Kidney (tissue), 14 donors: ENCODE data around the gene JAZF1. TPM values are rescaled to one million over a fixed set of nuclear protein-coding genes. Genes with fewer than 3 reads are reported as not detected.

Experiments used
- DNase-seq, 5 donors: peaks; one replicate each; pipeline ENCODE4 v3.0.0-alpha.2; 2013 to 2020
- FAIRE-seq: peaks from 2 replicates; lab custom pipeline; 2012; peaks lifted over from hg19 to GRCh38; lab: Jason Lieb, UNC
- H3K27ac ChIP-seq, 2 donors: one replicate each; pipeline ENCODE4 v1.7.0; 2013; ENCODE audit warnings: low read depth in 2 of 2, low read length in 2 of 2, inconsistent platforms in 1 of 2
- H3K27me3 ChIP-seq: one replicate; pipeline ENCODE4 v1.7.1; 2013; ENCODE audit warnings: low read length, inconsistent platforms; ENCODE audit not compliant: control insufficient read depth, insufficient read depth
- H3K36me3 ChIP-seq, 3 donors: one replicate each; pipeline versions ENCODE4 v1.7.0 to v1.7.1; 2013; ENCODE audit warnings: low read length in 3 of 3, control low read depth in 1 of 3, inconsistent platforms in 1 of 3; ENCODE audit not compliant: insufficient read depth in 3 of 3, control insufficient read depth in 2 of 3
- H3K4me1 ChIP-seq, 3 donors: one replicate each; pipeline versions ENCODE4 v1.7.0 to v1.7.1; 2013; ENCODE audit warnings: low read length in 3 of 3, inconsistent platforms in 1 of 3, low read depth in 1 of 3; ENCODE audit not compliant: control insufficient read depth in 2 of 3, insufficient read depth in 2 of 3
- H3K4me3 ChIP-seq, 3 donors: one replicate each; pipeline versions ENCODE4 v1.7.0 to v1.8.1; 2013; ENCODE audit warnings: low read length in 3 of 3, control low read depth in 1 of 3, inconsistent platforms in 1 of 3
- H3K9ac ChIP-seq, 3 donors: one replicate each; pipeline versions ENCODE4 v1.7.0 to v1.7.1; 2013; ENCODE audit warnings: low read length in 3 of 3, control low read depth in 1 of 3, inconsistent platforms in 1 of 3
- H3K9me3 ChIP-seq, 3 donors: one replicate each; pipeline versions ENCODE4 v1.7.0 to v1.7.1; 2013; ENCODE audit warnings: low read length in 3 of 3, control low read depth in 1 of 3, inconsistent platforms in 1 of 3; ENCODE audit not compliant: control insufficient read depth in 2 of 3, insufficient read depth in 1 of 3
- CTCF ChIP-seq: IDR thresholded peaks from 3 replicates; pipeline ENCODE4 v1.5.1; 2012; ENCODE audit warnings: mild to moderate bottlenecking, moderate library complexity, borderline replicate concordance; ENCODE audit not compliant: insufficient read depth; ENCODE audit errors: extremely low read depth
- intact Hi-C: fragments of 100-400 bp; cut with DNase I; formaldehyde crosslinking; loops from one replicate; pipeline ENCODE4 v1.11.1; 2022
- polyA plus RNA-seq: library from polyadenylated mRNA; stranded (reverse); fragments of 350-450 nt; fragmentation: Illumina TruSeq; extraction: RNeasy Lipid Tissue Mini Kit (QIAGEN cat#74804); gene quantifications from one replicate; pipeline ENCODE4 v1.2.3, GENCODE V29; 2014; ENCODE audit warnings: low read depth, low replicate concordance; ENCODE audit not compliant: insufficient read depth
- total RNA-seq: library from RNA; stranded (reverse); fragmentation: NEBNext Ultra II Directional; extraction: Animal tissue kit (Norgen Biotek cat#: 25700); gene quantifications from one replicate; pipeline ENCODE4 v1.2.1, GENCODE V29; 2021
- donor health status: control.
- donor health status: control.
- donor health status: control.
- donor health status: control.
- donor health status: control.
- donor health status: DM: yes; HTN: yes; CAD: no.
- donor health status: Normal renal cell carcinoma (clear cell type).

JAZF1 gene
- total and polyA plus RNA-seq, 2 donors from 2014 or later, result 5.7 to 13.1 TPM

GRCh38 chr7:27875061-27875460 is 305.5 kb downstream of the JAZF1 start:
- H3K4me3 ChIP-seq, result no peak overlapping the region
- no peak for TF ChIP-seq CTCF
- no peaks in the 10 kb centered on the region for H3K27me3 ChIP-seq
- intact Hi-C loops, result no loop called here
- peaks cover 0 to 36% (median 27%) of the 10 kb centered on the region in 3 donors for H3K4me1 ChIP-seq
- no peak for DNase-seq
- peak overlapping the region; percentile 14 to 64 for H3K27ac ChIP-seq
- H3K9ac ChIP-seq, result no peak overlapping the region
- no peak for FAIRE-seq
- H3K36me3 ChIP-seq, result no peaks in the 10 kb centered on the region
- H3K9me3 ChIP-seq, result no peaks in the 10 kb centered on the region

GRCh38 chr7:27873981-27874957 is 306.3 kb downstream of the JAZF1 start:
- Histone ChIP-seq H3K9me3 (no peaks in the 10 kb centered on the region), H3K4me3 (no peak overlapping the region), H3K27me3 (no peaks in the 10 kb centered on the region), H3K36me3 (no peaks in the 10 kb centered on the region), H3K4me1 (peaks cover 0 to 36% (median 27%) of the 10 kb centered on the region in 3 donors), H3K9ac (no peak overlapping the region), H3K27ac (peak overlapping the region; percentile 56 to 64)
- intact Hi-C loops, result no loop called here
- TF ChIP-seq CTCF, result no peak
- DNase-seq (peak in 2 of 5 donors; percentile 46 to 94), FAIRE-seq (peak; percentile 90)

- intact Hi-C loops, result no loop called here
- Histone ChIP-seq H3K9me3 (no peaks in the 10 kb centered on the region), H3K4me3 (no peak overlapping the region), H3K4me1 (peaks cover 0 to 36% (median 27%) of the 10 kb centered on the region in 3 donors), H3K9ac (no peak overlapping the region), H3K27me3 (no peaks in the 10 kb centered on the region), H3K27ac (peak overlapping the region in 1 of 2 donors; percentile 56), H3K36me3 (no peaks in the 10 kb centered on the region)
- no peak for TF ChIP-seq CTCF
- FAIRE-seq (no peak), DNase-seq (peak in 1 of 5 donors; percentile 30)
Observed at GRCh38 chr7:27872356-27873275, 308.0 kb downstream of the JAZF1 start.
